ENCODE data around the gene OPHN1. TPM values are rescaled to one million over a fixed set of nuclear protein-coding genes. Genes with fewer than 3 reads are reported as not detected.

The OPHN1 gene
- polyA plus RNA-seq, 3 donors: 0.20 to 0.82 (median 0.73) TPM

DNA sequence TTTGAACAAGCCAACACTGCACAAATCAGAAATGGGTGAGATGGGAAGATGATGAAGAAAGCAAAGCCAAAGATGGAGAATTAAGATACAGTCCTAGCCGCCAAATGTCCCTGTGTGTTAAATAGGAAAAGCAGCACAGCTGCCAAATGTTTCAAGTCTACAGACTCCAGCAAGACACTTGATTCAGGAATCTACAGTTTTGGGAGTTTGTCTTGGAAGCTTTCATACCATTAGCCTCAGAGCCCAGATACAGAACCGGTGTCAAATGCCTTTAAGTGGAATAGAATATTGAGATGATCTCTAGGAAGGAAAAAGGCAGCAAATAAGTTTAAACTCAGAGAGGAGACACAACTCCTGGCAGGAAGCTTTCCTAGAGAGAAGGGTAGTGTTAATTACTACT is 30.3 kb downstream of the OPHN1 start:
- intact Hi-C loops (cut with micrococcal nuclease): no loop called here
- Histone ChIP-seq H3K36me3 (replicated peaks in 1 of 2; ENCODE audit: control insufficient read depth in 1 of 2, insufficient read depth in 2 of 2, low read length in 2 of 2) (no peaks in the 10 kb centered on the region), H3K27ac (ENCODE audit: low read depth in 1 of 2, low read length in 2 of 2) (no peak overlapping the region), H3K9me3 (replicated peaks in 1 of 2; ENCODE audit: control insufficient read depth in 1 of 2, insufficient read depth in 1 of 2, low read length in 2 of 2) (no peaks in the 10 kb centered on the region), H3K4me2 (replicated peaks; ENCODE audit: extremely low read depth, low read length, poor library complexity, severe bottlenecking) (no peak overlapping the region), H3K4me3 (replicated peaks in 1 of 3; ENCODE audit: low read depth in 2 of 3, low read length in 3 of 3) (no peak overlapping the region), H2AFZ (ENCODE audit: insufficient read depth, low read depth, low read length, poor library complexity, severe bottlenecking) (no peak overlapping the region), H3K9ac (ENCODE audit: insufficient read depth, low read length, poor library complexity, severe bottlenecking) (no peak overlapping the region), H3K79me2 (ENCODE audit: insufficient read depth, low read length) (no peaks in the 10 kb centered on the region), H4K20me1 (ENCODE audit: insufficient read depth, low read length) (no peaks in the 10 kb centered on the region), H3K4me1 (ENCODE audit: control insufficient read depth in 1 of 2, insufficient read depth in 2 of 2, low read length in 2 of 2) (peaks cover 0 to 8% of the 10 kb centered on the region in 2 donors), H3K27me3 (ENCODE audit: control insufficient read depth in 2 of 2, insufficient read depth in 2 of 2, low read length in 2 of 2) (no peaks in the 10 kb centered on the region)
- TF ChIP-seq, protein P1, sequence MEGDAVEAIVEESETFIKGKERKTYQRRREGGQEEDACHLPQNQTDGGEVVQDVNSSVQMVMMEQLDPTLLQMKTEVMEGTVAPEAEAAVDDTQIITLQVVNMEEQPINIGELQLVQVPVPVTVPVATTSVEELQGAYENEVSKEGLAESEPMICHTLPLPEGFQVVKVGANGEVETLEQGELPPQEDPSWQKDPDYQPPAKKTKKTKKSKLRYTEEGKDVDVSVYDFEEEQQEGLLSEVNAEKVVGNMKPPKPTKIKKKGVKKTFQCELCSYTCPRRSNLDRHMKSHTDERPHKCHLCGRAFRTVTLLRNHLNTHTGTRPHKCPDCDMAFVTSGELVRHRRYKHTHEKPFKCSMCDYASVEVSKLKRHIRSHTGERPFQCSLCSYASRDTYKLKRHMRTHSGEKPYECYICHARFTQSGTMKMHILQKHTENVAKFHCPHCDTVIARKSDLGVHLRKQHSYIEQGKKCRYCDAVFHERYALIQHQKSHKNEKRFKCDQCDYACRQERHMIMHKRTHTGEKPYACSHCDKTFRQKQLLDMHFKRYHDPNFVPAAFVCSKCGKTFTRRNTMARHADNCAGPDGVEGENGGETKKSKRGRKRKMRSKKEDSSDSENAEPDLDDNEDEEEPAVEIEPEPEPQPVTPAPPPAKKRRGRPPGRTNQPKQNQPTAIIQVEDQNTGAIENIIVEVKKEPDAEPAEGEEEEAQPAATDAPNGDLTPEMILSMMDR (IDR thresholded peaks at IDR 0.05): no peak
- peaks cover 17% of the 10 kb centered on the region for H3K4me1 Mint-ChIP-seq
- H3K4me3 Mint-ChIP-seq: no peak overlapping the region
- no peak overlapping the region for H3K27ac Mint-ChIP-seq
- WGBS (ENCODE audit: insufficient coverage): no CpG with 5 or more reads among the region's 2 CpGs
- peaks cover 0 to 3% (median 0%) of the 10 kb centered on the region in 3 donors for H3K27me3 Mint-ChIP-seq (ENCODE audit: low read depth in 3 of 3)
- H3K9me3 Mint-ChIP-seq: peaks cover 0 to 2% (median 0%) of the 10 kb centered on the region in 7 donors
- DNase-seq: no peak
- no peaks in the 10 kb centered on the region for H3K36me3 Mint-ChIP-seq

DNA sequence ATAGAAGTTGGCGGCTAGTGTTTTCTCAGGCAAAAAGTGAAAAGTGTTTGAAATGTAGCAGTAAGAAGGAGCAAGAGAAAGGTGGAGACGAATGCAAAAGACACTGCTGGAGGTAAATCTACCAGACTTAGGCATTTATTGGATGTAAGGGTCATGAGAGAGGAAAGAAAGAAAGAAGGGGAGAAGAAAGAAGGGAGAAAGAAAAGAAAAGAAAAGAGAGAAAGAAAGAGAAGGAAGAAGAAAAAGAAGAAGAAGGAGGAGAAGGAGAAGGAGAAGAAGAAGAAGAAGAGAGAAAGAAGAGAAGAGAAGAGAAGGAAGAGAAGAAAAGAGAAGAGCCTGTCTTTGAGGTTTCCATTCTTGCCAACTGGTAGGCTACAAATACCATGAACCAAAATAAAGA is 31.2 kb downstream of the OPHN1 start:
- Histone ChIP-seq H3K9me3 (replicated peaks in 1 of 2; ENCODE audit: control insufficient read depth in 1 of 2, insufficient read depth in 1 of 2, low read length in 2 of 2) (no peaks in the 10 kb centered on the region), H3K9ac (ENCODE audit: insufficient read depth, low read length, poor library complexity, severe bottlenecking) (no peak overlapping the region), H2AFZ (ENCODE audit: insufficient read depth, low read depth, low read length, poor library complexity, severe bottlenecking) (no peak overlapping the region), H3K4me1 (ENCODE audit: control insufficient read depth in 1 of 2, insufficient read depth in 2 of 2, low read length in 2 of 2) (peaks cover 0 to 8% of the 10 kb centered on the region in 2 donors), H3K27me3 (ENCODE audit: control insufficient read depth in 2 of 2, insufficient read depth in 2 of 2, low read length in 2 of 2) (no peaks in the 10 kb centered on the region), H3K4me2 (replicated peaks; ENCODE audit: extremely low read depth, low read length, poor library complexity, severe bottlenecking) (no peak overlapping the region), H3K4me3 (replicated peaks in 1 of 3; ENCODE audit: low read depth in 2 of 3, low read length in 3 of 3) (no peak overlapping the region), H3K79me2 (ENCODE audit: insufficient read depth, low read length) (no peaks in the 10 kb centered on the region), H4K20me1 (ENCODE audit: insufficient read depth, low read length) (no peaks in the 10 kb centered on the region), H3K27ac (ENCODE audit: low read depth in 1 of 2, low read length in 2 of 2) (no peak overlapping the region), H3K36me3 (replicated peaks in 1 of 2; ENCODE audit: control insufficient read depth in 1 of 2, insufficient read depth in 2 of 2, low read length in 2 of 2) (no peaks in the 10 kb centered on the region)
- no CpG with 5 or more reads among the region's 2 CpGs for WGBS (ENCODE audit: insufficient coverage)
- Mint-ChIP-seq H3K27ac (peak overlapping the region in 2 of 7 donors; percentile 10 to 33), H3K4me3 (peak overlapping the region in 1 of 2 donors; percentile 24), H3K9me3 (peaks cover 0 to 2% (median 0%) of the 10 kb centered on the region in 7 donors), H3K4me1 (peaks cover 17% of the 10 kb centered on the region), H3K27me3 (ENCODE audit: low read depth in 3 of 3) (peaks cover 0 to 3% (median 0%) of the 10 kb centered on the region in 3 donors), H3K36me3 (no peaks in the 10 kb centered on the region)
- intact Hi-C loops (cut with micrococcal nuclease): no loop called here
- TF ChIP-seq, protein P1 (IDR thresholded peaks at IDR 0.05): no peak
- DNase-seq: no peak

All from CD14-positive monocyte (primary cell).